H4 (cell line): ENCODE measurements around the gene PARP3. TPM values are rescaled to one million over a fixed set of nuclear protein-coding genes. Genes with fewer than 3 reads are reported as not detected.
"Not testable (repeated sequence)": the region's sequence is repeated elsewhere in the genome, so short reads cannot be mapped to it uniquely, and the experiment has no call there.

ENCODE experiments used
- DNase-seq: peaks from one replicate; pipeline ENCODE4 v3.0.0-alpha.2; 2015; ENCODE audit warnings: low spot score
- total RNA-seq: library from RNA; depleted of rRNA; stranded (reverse); fragments of >200 nt; shearing (Covaris generic); gene quantifications from 2 replicates; pipeline ENCODE4 v1.2.3, GENCODE V29; 2014; rRNA removed

Gene PARP3
- 7.7 and 7.9 TPM in 2 replicates for total RNA-seq

GRCh38 chr3:51941798-51942602, at the start of gene PARP3, which contains the start of gene RRP9:
Gene PARP3 (plus strand): TSS chr3:51942363. CDS start chr3:51943356, 993 bp downstream.
Gene RRP9 (minus strand): TSS chr3:51941904. CDS start chr3:51941867, 37 bp downstream.
- DNase-seq, result peak; percentile 98

GRCh38 chr3:51894391-51894790, 47.8 kb upstream of the PARP3 start:
- DNase-seq, result no peak

- DNase-seq, result no peak
These were observed 47.2 kb upstream of the PARP3 start for GRCh38 chr3:51894939-51895338.

- no peak for DNase-seq
These were observed 45.4 kb upstream of the PARP3 start for GRCh38 chr3:51896607-51897305.

GRCh38 chr3:51897391-51897790, 44.8 kb upstream of the PARP3 start:
- no peak for DNase-seq

GRCh38 chr3:51900043-51900442, 42.1 kb upstream of the PARP3 start:
- not testable (repeated sequence) for DNase-seq

- peak; percentile 37 for DNase-seq
These were observed 39.8 kb upstream of the PARP3 start for GRCh38 chr3:51902361-51902760.

- DNase-seq, result no peak
These were observed 37.9 kb upstream of the PARP3 start for GRCh38 chr3:51904034-51904823.

- DNase-seq, result no peak
These were observed 34.1 kb upstream of the PARP3 start for GRCh38 chr3:51908026-51908425.

- no peak for DNase-seq
These were observed 25.7 kb upstream of the PARP3 start for GRCh38 chr3:51916418-51916817.

- no peak for DNase-seq
These were observed 21.0 kb upstream of the PARP3 start for GRCh38 chr3:51921081-51921578.

- DNase-seq, result no peak
These were observed 14.8 kb upstream of the PARP3 start for GRCh38 chr3:51927061-51927977.

GRCh38 chr3:51928438-51928837, 13.7 kb upstream of the PARP3 start:
- DNase-seq, result no peak

GRCh38 chr3:51928981-51929380, 13.2 kb upstream of the PARP3 start:
- not testable (repeated sequence) for DNase-seq

- no peak for DNase-seq
These were observed 12.7 kb upstream of the PARP3 start for GRCh38 chr3:51929420-51930003.

GRCh38 chr3:51930439-51930838, 11.7 kb upstream of the PARP3 start:
- no peak for DNase-seq

GRCh38 chr3:51931756-51932155, 10.4 kb upstream of the PARP3 start:
- DNase-seq, result no peak

- no peak for DNase-seq
These were observed 9.4 kb upstream of the PARP3 start for GRCh38 chr3:51932471-51933370.

- DNase-seq, result no peak
These were observed 8.6 kb upstream of the PARP3 start for GRCh38 chr3:51933471-51934138.
